Aorta (tissue), 5 donors: ENCODE results near the gene DRD2. TPM values are rescaled to one million over a fixed set of nuclear protein-coding genes. Genes with fewer than 3 reads are reported as not detected.

Source experiments
- ATAC-seq: fragments of 200-7000 bp; cut with Tn5 transposase; one replicate; pipeline ENCODE4 v1.9.1; 2022; ENCODE audit warnings: moderate library complexity; ENCODE audit not compliant: low FRiP score
- DNase-seq, 2 donors: peaks; one replicate each; pipeline ENCODE4 v3.0.0-alpha.2; 2020
- H3K27ac ChIP-seq, 2 donors: one replicate each; pipeline ENCODE4 v1.5.1; 2013; ENCODE audit warnings: low read length in 2 of 2, mild to moderate bottlenecking in 2 of 2, moderate library complexity in 2 of 2, control low read depth in 1 of 2, inconsistent platforms in 1 of 2, low read depth in 1 of 2
- H3K27me3 ChIP-seq, 2 donors: one replicate each; pipeline ENCODE4 v1.6.1; 2013; ENCODE audit warnings: control low read depth in 1 of 2, low read length in 1 of 2, mild to moderate bottlenecking in 1 of 2, moderate library complexity in 1 of 2; ENCODE audit not compliant: insufficient read depth in 2 of 2, control insufficient read depth in 1 of 2
- H3K36me3 ChIP-seq, 2 donors: one replicate each; pipeline ENCODE4 v1.6.1; 2013; ENCODE audit warnings: control low read depth in 1 of 2, low read length in 1 of 2, mild to moderate bottlenecking in 1 of 2; ENCODE audit not compliant: insufficient read depth in 2 of 2, control insufficient read depth in 1 of 2
- H3K4me1 ChIP-seq, 2 donors: one replicate each; pipeline ENCODE4 v1.6.1; 2013; ENCODE audit warnings: low read length in 2 of 2, control low read depth in 1 of 2, mild to moderate bottlenecking in 1 of 2, moderate library complexity in 1 of 2; ENCODE audit not compliant: insufficient read depth in 2 of 2, control insufficient read depth in 1 of 2
- H3K4me3 ChIP-seq, 2 donors: one replicate each; pipeline ENCODE4 v1.5.1; 2013; ENCODE audit warnings: low read length in 2 of 2, control low read depth in 1 of 2, mild to moderate bottlenecking in 1 of 2
- H3K9me3 ChIP-seq: one replicate; pipeline ENCODE4 v1.6.1; 2013; ENCODE audit warnings: mild to moderate bottlenecking, low read length; ENCODE audit not compliant: control insufficient read depth
- WGBS, 2 donors: extraction: QIAGEN DNeasy Blood & Tissue Kit; methylation state at CpG; one replicate each; pipeline ENCODE4 v1.1.7; 2013; 5-methylcytosine and 5-hydroxymethylcytosine counted together
- intact Hi-C, 2 donors: fragments of 100-400 bp; cut with DNase I; formaldehyde crosslinking; loops; one replicate each; pipeline versions ENCODE4 v1.14.2 to v1.15.0; 2022
- polyA plus RNA-seq, 2 donors: library from polyadenylated mRNA; stranded (reverse); fragments of 200-250 nt; gene quantifications; one replicate each; pipeline ENCODE4 v1.2.3, GENCODE V29; 2013
- total RNA-seq, 2 donors: library from RNA; stranded (reverse); fragmentation: NEBNext Ultra II Directional; extraction: Animal tissue kit (Norgen Biotek cat#: 25700); gene quantifications; one replicate each; pipeline ENCODE4 v1.2.1, GENCODE V29; 2021
- donor health status: healthy with polysubstance abuse.
- donor health status: Bipolar disorder and iron deficiency.
- donor health status: DM: no; HTN: no; CAD: no.
- donor health status: DM: no; HTN: no; CAD: no.
- donor health status: DM: yes; HTN: yes; CAD: no.

Gene DRD2
- total and polyA plus RNA-seq, 4 donors = 0.48 to 1.3 (median 0.60) TPM

GRCh38 chr11:113419454-113420003 is 55.7 kb downstream of the DRD2 start:
- DNase-seq = no peak

GRCh38 chr11:113417428-113417827 is 57.8 kb downstream of the DRD2 start:
- H3K4me1 ChIP-seq = no peaks in the 10 kb centered on the region
- H3K9me3 ChIP-seq = no peaks in the 10 kb centered on the region
- no peaks in the 10 kb centered on the region for H3K36me3 ChIP-seq
- DNase-seq (no peak), ATAC-seq (no peak)
- H3K4me3 ChIP-seq = no peak overlapping the region
- WGBS, 2 donors = 61 to 68% methylated on average over 2 of the region's 2 CpGs
- no peak overlapping the region for H3K27ac ChIP-seq
- intact Hi-C loops = no loop called here
- H3K27me3 ChIP-seq = no peaks in the 10 kb centered on the region

More at GRCh38 chr11:113419454-113420003, 55.7 kb downstream of the DRD2 start:
- no peak for ATAC-seq
- Histone ChIP-seq H3K9me3 (no peaks in the 10 kb centered on the region), H3K4me3 (no peak overlapping the region), H3K27me3 (no peaks in the 10 kb centered on the region), H3K27ac (no peak overlapping the region), H3K4me1 (no peaks in the 10 kb centered on the region), H3K36me3 (no peaks in the 10 kb centered on the region)
- WGBS, 2 donors = 67 to 69% methylated on average over 14 of the region's 14 CpGs
- intact Hi-C loops = no loop called here

- ATAC-seq = no peak
- Histone ChIP-seq H3K9me3 (no peaks in the 10 kb centered on the region), H3K27ac (no peak overlapping the region), H3K4me3 (no peak overlapping the region), H3K4me1 (no peaks in the 10 kb centered on the region), H3K36me3 (no peaks in the 10 kb centered on the region), H3K27me3 (no peaks in the 10 kb centered on the region)
- WGBS, 2 donors = 93 to 94% methylated on average over 16 of the region's 16 CpGs
- peak in 1 of 2 donors; percentile 62 for DNase-seq
- intact Hi-C loops = no loop called here
These were observed 59.9 kb downstream of the DRD2 start for GRCh38 chr11:113415343-113415742.

DNA sequence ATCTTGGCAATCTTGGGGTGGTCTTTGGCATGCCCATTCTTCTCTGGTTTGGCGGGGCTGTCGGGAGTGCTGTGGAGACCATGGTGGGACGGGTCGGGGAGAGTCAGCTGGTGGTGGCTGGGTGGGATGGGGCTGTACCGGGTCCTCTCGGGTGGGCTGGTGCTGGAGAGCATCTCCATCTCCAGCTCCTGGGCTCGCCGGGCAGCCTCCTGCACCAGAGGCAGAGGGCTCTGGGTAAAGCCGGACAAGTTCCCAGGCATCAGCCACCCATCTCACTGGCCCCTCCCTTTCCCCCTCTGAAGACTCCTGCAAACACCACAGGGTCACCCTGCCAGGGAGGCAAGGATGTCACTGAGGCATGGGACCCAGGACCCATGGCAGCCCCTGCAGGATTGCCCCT is 62.5 kb downstream of the DRD2 start:
- no peak overlapping the region for H3K27ac ChIP-seq
- H3K36me3 ChIP-seq = no peaks in the 10 kb centered on the region
- H3K27me3 ChIP-seq = no peaks in the 10 kb centered on the region
- WGBS, 2 donors = 83 to 92% methylated on average over 7 to 9 of the region's 9 CpGs
- H3K9me3 ChIP-seq = no peaks in the 10 kb centered on the region
- intact Hi-C loops = no loop called here
- H3K4me1 ChIP-seq = no peaks in the 10 kb centered on the region
- ATAC-seq (no peak), DNase-seq (peak in 1 of 2 donors; percentile 57)
- H3K4me3 ChIP-seq = no peak overlapping the region

DNA sequence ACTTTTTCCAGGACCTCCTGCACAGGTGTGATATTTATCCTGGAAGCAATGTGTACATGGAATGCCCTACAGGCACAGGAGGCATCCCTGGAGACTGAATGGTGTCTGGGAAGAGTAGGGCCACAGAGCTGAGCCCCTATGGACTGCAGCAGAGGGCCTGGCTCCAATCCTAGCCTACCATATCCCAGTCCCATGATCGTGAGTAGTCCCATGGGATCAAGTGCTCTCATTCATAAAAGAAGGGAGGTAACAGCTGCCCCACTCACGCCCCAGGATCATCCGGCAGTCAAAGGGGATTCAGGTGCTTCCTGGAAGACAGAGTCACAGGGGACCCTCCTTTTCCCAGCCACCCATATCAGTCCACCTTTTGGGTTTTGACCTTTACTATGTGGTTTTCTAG is 63.7 kb downstream of the DRD2 start:
- DNase-seq (peak in 1 of 2 donors; percentile 58), ATAC-seq (no peak)
- Histone ChIP-seq H3K9me3 (no peaks in the 10 kb centered on the region), H3K4me1 (no peaks in the 10 kb centered on the region), H3K4me3 (no peak overlapping the region), H3K27ac (no peak overlapping the region), H3K36me3 (no peaks in the 10 kb centered on the region), H3K27me3 (no peaks in the 10 kb centered on the region)
- 66 to 69% methylated on average over 3 of the region's 3 CpGs for WGBS, 2 donors
- intact Hi-C loops = no loop called here

DNA sequence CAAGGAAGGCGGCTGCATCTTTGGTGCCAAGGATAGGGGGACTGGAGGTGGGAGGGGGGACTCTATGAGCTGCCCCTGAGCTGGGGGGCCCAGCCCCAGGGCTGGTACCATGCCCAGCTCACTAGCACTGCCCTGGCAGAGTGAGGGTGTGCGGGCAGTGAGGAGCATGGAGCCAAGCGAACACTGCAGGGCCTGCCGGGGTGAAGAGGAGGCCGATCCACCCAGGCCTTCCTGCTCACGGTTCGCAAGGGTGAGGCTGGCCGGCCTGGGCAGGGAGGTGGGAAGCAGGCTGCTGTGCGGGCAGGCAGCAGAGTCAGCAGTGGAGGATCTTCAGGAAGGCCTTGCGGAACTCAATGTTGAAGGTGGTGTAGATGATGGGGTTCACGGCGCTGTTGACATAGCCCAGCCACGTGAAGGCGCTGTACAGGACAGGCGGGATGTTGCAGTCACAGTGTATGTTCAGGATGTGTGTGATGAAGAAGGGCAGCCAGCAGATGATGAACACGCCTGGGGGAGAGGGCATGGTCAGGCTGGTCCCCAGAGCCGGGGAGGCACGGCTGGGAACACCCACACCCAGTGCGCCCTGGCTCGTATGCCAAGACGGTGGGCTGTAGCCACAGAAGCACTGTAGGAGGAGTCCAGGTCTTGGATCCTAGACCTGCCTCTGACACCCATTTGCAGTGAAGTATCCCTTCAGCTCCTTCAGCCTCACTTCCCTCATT is 64.6 kb downstream of the DRD2 start:
- peak in 1 of 2 donors; percentile 68 for DNase-seq
- no peaks in the 10 kb centered on the region for H3K9me3 ChIP-seq
- H3K4me1 ChIP-seq = no peaks in the 10 kb centered on the region
- no peak for ATAC-seq
- no peaks in the 10 kb centered on the region for H3K27me3 ChIP-seq
- no peaks in the 10 kb centered on the region for H3K36me3 ChIP-seq
- WGBS, 2 donors = 89 to 90% methylated on average over 19 to 21 of the region's 21 CpGs
- no peak overlapping the region for H3K4me3 ChIP-seq
- intact Hi-C loops = no loop called here
- H3K27ac ChIP-seq = no peak overlapping the region

GRCh38 chr11:113409526-113409925 is 65.7 kb downstream of the DRD2 start:
- 82% methylated on average over 3 of the region's 3 CpGs for WGBS, 2 donors
- DNase-seq (no peak), ATAC-seq (no peak)
- H3K36me3 ChIP-seq = no peaks in the 10 kb centered on the region
- H3K9me3 ChIP-seq = no peaks in the 10 kb centered on the region
- no peak overlapping the region for H3K4me3 ChIP-seq
- no peaks in the 10 kb centered on the region for H3K4me1 ChIP-seq
- H3K27ac ChIP-seq = no peak overlapping the region
- intact Hi-C loops = no loop called here
- H3K27me3 ChIP-seq = no peaks in the 10 kb centered on the region

DNA sequence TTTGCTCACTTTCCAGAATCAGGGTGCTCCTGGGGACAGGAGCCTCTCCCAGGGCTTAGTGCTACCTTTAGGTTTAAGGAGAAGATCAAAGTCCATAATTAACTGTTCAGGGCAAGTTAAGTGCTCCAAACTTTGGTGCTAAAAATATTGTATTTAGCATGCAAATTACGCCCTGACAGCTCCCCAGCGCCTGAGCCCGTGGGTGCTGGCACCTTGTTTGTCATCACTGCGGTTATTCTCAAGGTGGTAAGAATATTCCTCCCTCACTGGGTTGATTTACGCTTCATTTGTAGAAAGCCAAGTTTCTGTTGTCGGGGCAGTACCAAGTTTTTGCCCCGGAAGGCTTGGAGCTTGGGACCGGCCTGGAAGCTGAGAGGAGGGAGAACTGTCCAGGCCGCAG is 66.3 kb downstream of the DRD2 start:
- no peaks in the 10 kb centered on the region for H3K9me3 ChIP-seq
- no peaks in the 10 kb centered on the region for H3K36me3 ChIP-seq
- intact Hi-C loops = no loop called here
- H3K27me3 ChIP-seq = no peaks in the 10 kb centered on the region
- no peak overlapping the region for H3K27ac ChIP-seq
- 84% methylated on average over 9 of the region's 9 CpGs for WGBS, 2 donors
- no peak overlapping the region for H3K4me3 ChIP-seq
- no peaks in the 10 kb centered on the region for H3K4me1 ChIP-seq
- DNase-seq (no peak), ATAC-seq (no peak)

DNA sequence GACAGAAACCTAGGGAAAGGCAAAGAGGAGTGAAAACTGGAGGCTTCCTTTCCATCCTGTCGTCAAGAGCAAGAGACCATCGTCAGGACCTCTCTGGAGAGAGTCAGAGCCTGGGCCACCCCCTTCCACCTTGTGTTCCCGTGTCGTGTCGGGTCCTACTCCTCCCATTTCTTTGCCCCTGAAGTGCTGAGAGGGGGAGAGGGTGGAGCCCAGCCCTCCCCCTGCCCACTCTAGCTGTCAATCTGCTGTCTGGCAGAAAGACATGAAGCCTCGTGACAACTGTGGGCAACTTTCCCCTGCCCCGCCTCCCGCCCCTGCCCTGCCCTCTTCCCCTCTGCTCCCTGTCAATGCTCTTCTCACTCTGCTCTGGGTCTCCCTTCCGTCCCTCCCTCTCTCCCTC is 67.0 kb downstream of the DRD2 start:
- Histone ChIP-seq H3K27ac (no peak overlapping the region), H3K9me3 (no peaks in the 10 kb centered on the region), H3K27me3 (no peaks in the 10 kb centered on the region), H3K4me3 (no peak overlapping the region), H3K4me1 (no peaks in the 10 kb centered on the region), H3K36me3 (no peaks in the 10 kb centered on the region)
- WGBS, 2 donors = 48 to 50% methylated on average over 8 to 9 of the region's 9 CpGs
- ATAC-seq = no peak
- intact Hi-C loops = no loop called here
- no peak for DNase-seq
